Subcutaneous abdominal adipose tissue (tissue), 5 donors: ENCODE measurements around the gene TNNT3.

Experiments
- H3K27ac ChIP-seq: one replicate; pipeline ENCODE4 v1.7.0; 2013; ENCODE audit warnings: low read depth, mild to moderate bottlenecking, inconsistent platforms, low read length, moderate library complexity
- H3K27me3 ChIP-seq, 5 donors: one replicate each; pipeline ENCODE4 v1.7.0; 2013; ENCODE audit warnings: low read length in 5 of 5, inconsistent platforms in 1 of 5; ENCODE audit not compliant: control insufficient read depth in 5 of 5, insufficient read depth in 4 of 5
- H3K36me3 ChIP-seq, 5 donors: one replicate each; pipeline ENCODE4 v1.7.0; 2013; ENCODE audit warnings: low read length in 5 of 5; ENCODE audit not compliant: control insufficient read depth in 5 of 5, insufficient read depth in 5 of 5
- H3K4me1 ChIP-seq, 5 donors: one replicate each; pipeline ENCODE4 v1.7.0; 2013; ENCODE audit warnings: low read length in 5 of 5, mild to moderate bottlenecking in 3 of 5, moderate library complexity in 1 of 5; ENCODE audit not compliant: control insufficient read depth in 5 of 5, insufficient read depth in 5 of 5
- H3K4me3 ChIP-seq, 5 donors: one replicate each; pipeline ENCODE4 v1.7.0; 2013; ENCODE audit warnings: low read length in 5 of 5, low read depth in 1 of 5
- H3K9ac ChIP-seq, 5 donors: one replicate each; pipeline ENCODE4 v1.7.0; 2013; ENCODE audit warnings: low read length in 5 of 5, mild to moderate bottlenecking in 4 of 5, moderate library complexity in 3 of 5
- H3K9me3 ChIP-seq, 5 donors: one replicate each; pipeline ENCODE4 v1.7.0; 2013; ENCODE audit warnings: low read length in 5 of 5; ENCODE audit not compliant: control insufficient read depth in 5 of 5
- donor health status: healthy.
- donor health status: healthy.
- donor health status: healthy.
- donor health status: healthy.
- donor health status: healthy.

Gene TNNT3

DNA sequence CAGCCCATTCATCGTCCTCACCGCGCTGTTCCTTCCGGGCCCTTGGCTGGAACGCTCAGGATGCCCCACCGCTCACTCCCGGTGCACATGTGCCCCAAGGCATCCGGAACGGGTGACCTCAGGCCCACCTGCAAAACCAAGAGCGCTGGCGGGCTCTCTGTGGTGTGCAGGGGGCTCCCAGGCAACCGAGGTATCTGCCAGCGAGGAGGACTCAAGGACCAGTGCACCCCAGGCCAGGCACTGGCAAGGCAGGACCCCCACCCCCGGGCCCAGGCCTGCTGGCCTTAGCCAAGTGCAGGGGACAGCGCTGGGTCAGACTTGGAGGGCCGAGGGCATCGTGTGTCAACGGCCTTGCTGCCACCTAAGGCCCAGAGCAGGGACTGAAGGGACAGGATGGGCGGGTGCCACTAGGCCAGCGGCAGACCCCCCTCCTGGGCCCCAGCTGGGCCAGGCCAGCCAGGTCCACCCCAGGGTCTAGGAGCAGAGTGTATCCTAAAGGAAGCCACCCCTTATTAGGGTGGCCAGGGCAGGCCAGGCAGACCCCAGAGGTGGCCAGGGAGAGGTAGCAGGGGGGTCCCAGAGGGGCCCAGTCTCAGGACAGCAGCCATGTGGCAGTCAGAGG lies 8.5 kb downstream of the TNNT3 start:
- H3K36me3 ChIP-seq = no peaks in the 10 kb centered on the region
- peak overlapping the region in 2 of 5 donors; percentile 36 to 40 for H3K4me3 ChIP-seq
- peaks cover 11 to 40% (median 16%) of the 10 kb centered on the region in 5 donors for H3K27me3 ChIP-seq

GRCh38 chr11:1928470-1928890 lies 9.0 kb downstream of the TNNT3 start:
- H3K9me3 ChIP-seq = no peaks in the 10 kb centered on the region
- no peak overlapping the region for H3K27ac ChIP-seq
- H3K27me3 ChIP-seq = peaks cover 12 to 44% (median 16%) of the 10 kb centered on the region in 5 donors
- no peaks in the 10 kb centered on the region for H3K36me3 ChIP-seq
- no peak overlapping the region for H3K9ac ChIP-seq
- peak overlapping the region in 2 of 5 donors; percentile 36 to 40 for H3K4me3 ChIP-seq
- peaks cover 1 to 86% (median 58%) of the 10 kb centered on the region in 5 donors for H3K4me1 ChIP-seq

More for the DNA sequence above, 8.5 kb downstream of the TNNT3 start:
- Histone ChIP-seq H3K9ac (peak overlapping the region in 1 of 5 donors; percentile 61), H3K4me1 (peaks cover 1 to 90% (median 58%) of the 10 kb centered on the region in 5 donors), H3K27ac (no peak overlapping the region), H3K9me3 (no peaks in the 10 kb centered on the region)

DNA sequence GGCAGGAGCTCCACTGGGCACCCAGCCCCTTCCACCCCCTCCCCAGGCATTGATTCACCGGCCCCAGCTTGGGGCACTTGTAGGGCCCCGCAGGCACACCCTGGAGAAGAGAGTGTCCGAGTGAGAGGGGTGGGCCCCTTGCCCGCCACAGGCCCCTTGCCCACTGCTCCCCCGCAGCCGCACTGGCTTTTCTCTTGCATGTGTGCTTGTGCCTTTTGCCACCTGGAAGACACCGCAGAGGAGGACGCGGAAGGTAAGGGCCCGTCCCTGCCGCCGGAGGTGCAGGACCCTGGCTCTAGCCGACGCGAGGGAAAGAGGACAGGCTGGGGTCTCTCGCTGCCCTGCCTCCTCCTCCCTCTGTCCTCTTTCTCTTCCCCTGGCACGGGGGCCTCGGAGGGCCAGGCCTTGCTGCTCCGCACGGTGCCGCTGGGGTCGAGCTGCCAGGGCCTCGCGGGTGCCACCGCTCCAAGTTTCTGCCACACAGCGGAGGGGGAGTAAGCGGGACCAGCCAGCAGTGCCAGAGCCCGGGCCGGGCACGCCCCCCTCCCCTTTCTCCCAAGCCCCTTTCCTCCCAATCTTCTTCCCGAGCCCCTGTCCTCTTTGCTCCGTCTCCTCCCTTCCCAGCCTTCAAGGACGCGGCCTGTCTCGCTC lies 9.5 kb downstream of the TNNT3 start:
- H3K4me3 ChIP-seq = no peak overlapping the region
- no peak overlapping the region for H3K27ac ChIP-seq
- H3K27me3 ChIP-seq = peaks cover 12 to 40% (median 20%) of the 10 kb centered on the region in 5 donors
- H3K9me3 ChIP-seq = no peaks in the 10 kb centered on the region
- H3K9ac ChIP-seq = no peak overlapping the region
- H3K36me3 ChIP-seq = no peaks in the 10 kb centered on the region
- H3K4me1 ChIP-seq = peaks cover 1 to 80% (median 58%) of the 10 kb centered on the region in 5 donors

- peak overlapping the region; percentile 15 for H3K27ac ChIP-seq
- H3K9ac ChIP-seq = no peak overlapping the region
- peaks cover 1 to 73% (median 58%) of the 10 kb centered on the region in 5 donors for H3K4me1 ChIP-seq
- H3K9me3 ChIP-seq = no peaks in the 10 kb centered on the region
- peaks cover 12 to 33% (median 20%) of the 10 kb centered on the region in 5 donors for H3K27me3 ChIP-seq
- H3K36me3 ChIP-seq = no peaks in the 10 kb centered on the region
- H3K4me3 ChIP-seq = no peak overlapping the region
Observed at GRCh38 chr11:1929621-1930461, 10.3 kb downstream of the TNNT3 start.

GRCh38 chr11:1930462-1930830 lies 10.9 kb downstream of the TNNT3 start:
- no peaks in the 10 kb centered on the region for H3K9me3 ChIP-seq
- peak overlapping the region; percentile 15 for H3K27ac ChIP-seq
- peaks cover 12 to 31% (median 20%) of the 10 kb centered on the region in 5 donors for H3K27me3 ChIP-seq
- H3K9ac ChIP-seq = no peak overlapping the region
- H3K4me1 ChIP-seq = peaks cover 1 to 70% (median 58%) of the 10 kb centered on the region in 5 donors
- no peak overlapping the region for H3K4me3 ChIP-seq
- H3K36me3 ChIP-seq = no peaks in the 10 kb centered on the region

DNA sequence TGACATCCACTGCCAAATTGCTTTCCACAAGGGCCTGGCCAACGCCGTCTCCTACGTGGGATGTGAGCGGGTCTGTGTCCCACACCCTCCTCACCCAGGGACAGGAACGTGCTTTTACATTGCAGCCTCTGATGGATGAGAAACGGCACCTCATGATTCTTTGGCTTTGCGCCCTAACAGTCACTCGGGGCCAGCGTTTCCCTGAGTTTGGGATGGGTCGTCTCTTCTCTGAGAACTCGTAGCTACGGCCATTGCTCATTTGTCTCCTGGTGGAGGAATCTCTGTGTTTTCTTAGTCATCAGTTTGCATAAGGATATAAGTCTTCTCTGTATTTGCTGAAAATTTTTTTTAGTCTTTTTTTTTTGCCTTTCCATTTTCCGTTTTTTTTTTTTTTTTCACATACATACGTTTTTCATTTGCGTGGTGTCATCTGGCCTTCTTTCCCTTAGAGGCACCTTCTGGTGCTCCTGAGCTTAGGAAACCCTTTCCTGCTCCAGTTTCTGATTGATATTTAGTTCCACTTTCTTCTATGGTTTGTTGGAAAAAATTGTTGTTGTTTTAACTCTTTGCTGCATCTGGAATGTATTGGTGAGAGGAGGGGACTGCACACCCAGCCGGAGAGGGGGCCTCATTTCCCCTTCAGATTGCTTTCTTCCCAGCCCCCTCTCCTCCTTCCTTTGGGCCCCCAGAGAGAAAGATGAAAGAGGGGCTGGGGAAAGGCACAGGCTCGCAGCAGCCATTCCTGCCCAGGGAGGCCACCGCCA lies 12.0 kb downstream of the TNNT3 start:
- H3K27ac ChIP-seq = peak overlapping the region; percentile 16
- H3K4me1 ChIP-seq = peaks cover 1 to 59% (median 54%) of the 10 kb centered on the region in 5 donors
- H3K4me3 ChIP-seq = no peak overlapping the region
- H3K27me3 ChIP-seq = peaks cover 12 to 28% (median 17%) of the 10 kb centered on the region in 5 donors
- no peaks in the 10 kb centered on the region for H3K36me3 ChIP-seq
- H3K9me3 ChIP-seq = no peaks in the 10 kb centered on the region
- no peak overlapping the region for H3K9ac ChIP-seq

DNA sequence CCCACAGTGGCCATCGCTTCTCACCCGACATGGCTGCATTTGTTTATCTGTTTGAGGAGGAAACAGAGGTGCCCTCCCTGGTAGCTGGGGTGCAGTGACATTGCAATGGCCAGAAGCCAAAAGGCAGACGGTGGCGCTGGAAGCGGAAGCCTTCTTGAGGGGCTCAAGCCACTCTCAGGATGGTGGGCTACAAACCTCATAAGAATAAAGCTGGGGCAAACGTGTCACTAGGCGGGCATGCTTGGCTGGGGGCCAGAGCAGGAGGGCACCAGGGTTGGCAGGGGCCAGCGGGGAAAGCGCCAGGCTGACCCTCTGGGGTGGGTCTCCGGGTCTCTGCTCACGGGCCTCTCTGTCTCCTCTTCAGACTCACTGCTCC lies 12.6 kb downstream of the TNNT3 start:
- no peaks in the 10 kb centered on the region for H3K9me3 ChIP-seq
- no peak overlapping the region for H3K4me3 ChIP-seq
- H3K4me1 ChIP-seq = peaks cover 1 to 54% (median 48%) of the 10 kb centered on the region in 5 donors
- H3K36me3 ChIP-seq = peaks cover 0 to 3% (median 0%) of the 10 kb centered on the region in 5 donors
- peaks cover 6 to 25% (median 11%) of the 10 kb centered on the region in 5 donors for H3K27me3 ChIP-seq
- no peak overlapping the region for H3K9ac ChIP-seq
- peak overlapping the region; percentile 16 for H3K27ac ChIP-seq

GRCh38 chr11:1932681-1933080 lies 13.2 kb downstream of the TNNT3 start:
- peaks cover 1 to 48% (median 42%) of the 10 kb centered on the region in 5 donors for H3K4me1 ChIP-seq
- H3K27ac ChIP-seq = no peak overlapping the region

More at GRCh38 chr11:1932681-1933080, 13.2 kb downstream of the TNNT3 start:
- Histone ChIP-seq H3K9me3 (no peaks in the 10 kb centered on the region), H3K4me3 (no peak overlapping the region), H3K9ac (no peak overlapping the region), H3K36me3 (peaks cover 0 to 3% (median 0%) of the 10 kb centered on the region in 5 donors), H3K27me3 (peaks cover 2 to 21% (median 12%) of the 10 kb centered on the region in 5 donors)
